GM12873 (cell line): Measurements from ENCODE around the gene CFHR1.
"Not testable (repeated sequence)": the region's sequence is repeated elsewhere in the genome, so short reads cannot be mapped to it uniquely, and the experiment has no call there.

Source experiments
- CTCF ChIP-seq: IDR thresholded peaks from 2 replicates; pipeline ENCODE4 v1.5.1; 2012; ENCODE audit warnings: low read depth, mild to moderate bottlenecking, moderate library complexity, low read length, control low read depth; ENCODE audit not compliant: insufficient read depth; ENCODE audit errors: missing control alignments

Gene CFHR1

GRCh38 chr1:196819531-196819930, at the start of gene CFHR1:
CFHR1 (plus strand) TSS chr1:196819731; CDS start chr1:196819845, 114 bp downstream.
- not testable (repeated sequence) for TF ChIP-seq CTCF

- TF ChIP-seq CTCF = no peak
Observed at GRCh38 chr1:196773713-196774112, 45.8 kb upstream of the CFHR1 start.

GRCh38 chr1:196774175-196774574, 45.4 kb upstream of the CFHR1 start:
- no peak for TF ChIP-seq CTCF

- no peak for TF ChIP-seq CTCF
Observed at GRCh38 chr1:196774603-196775002, 44.9 kb upstream of the CFHR1 start, which contains the start of gene CFHR3. CFHR3 (plus strand) TSS chr1:196774840; CDS start chr1:196774887, 47 bp downstream.

- TF ChIP-seq CTCF = no peak
Observed at GRCh38 chr1:196777603-196778002, 41.9 kb upstream of the CFHR1 start.

- TF ChIP-seq CTCF = no peak
Observed at GRCh38 chr1:196779093-196779492, 40.4 kb upstream of the CFHR1 start.

GRCh38 chr1:196797891-196798290, 21.6 kb upstream of the CFHR1 start:
- TF ChIP-seq CTCF = no peak
